Osteoblast (primary cell): ENCODE measurements around the gene DENND5A. TPM values are rescaled to one million over a fixed set of nuclear protein-coding genes. Genes with fewer than 3 reads are reported as not detected.
"Not testable (repeated sequence)": the region's sequence is repeated elsewhere in the genome, so short reads cannot be mapped to it uniquely, and the experiment has no call there.

Source experiments
- DNase-seq: peaks from one replicate; pipeline ENCODE4 v3.0.0; 2011; ENCODE audit warnings: low spot score, mixed read lengths; ENCODE audit not compliant: insufficient read length; ENCODE audit errors: missing footprints
- H2AFZ ChIP-seq: 2 replicates; pipeline ENCODE4 v1.6.0; 2011; ENCODE audit warnings: mild to moderate bottlenecking, low read length
- H3K27ac ChIP-seq: 2 replicates; pipeline ENCODE4 v1.5.1; 2011; ENCODE audit warnings: mild to moderate bottlenecking, low read depth, low read length, moderate library complexity
- H3K27me3 ChIP-seq: 2 replicates; pipeline ENCODE4 v1.6.0; 2012; ENCODE audit warnings: mild to moderate bottlenecking, control low read depth, inconsistent platforms, low read length, moderate library complexity; ENCODE audit not compliant: insufficient read depth
- H3K36me3 ChIP-seq: 2 replicates; pipeline ENCODE4 v1.5.1; 2011; ENCODE audit warnings: mild to moderate bottlenecking, low read length, control low read depth, moderate library complexity; ENCODE audit not compliant: insufficient read depth
- H3K4me1 ChIP-seq: 2 replicates; pipeline ENCODE4 v1.5.1; 2011; ENCODE audit warnings: mild to moderate bottlenecking, low read length, control low read depth, moderate library complexity; ENCODE audit not compliant: insufficient read depth
- H3K4me2 ChIP-seq: 2 replicates; pipeline ENCODE4 v1.6.0; 2011; ENCODE audit warnings: mild to moderate bottlenecking, low read length; ENCODE audit not compliant: insufficient read depth
- H3K4me3 ChIP-seq: fragments of 200-600 bp; sonication (generic); 3 replicates; pipeline ENCODE4 v1.5.1; 2012; ENCODE audit warnings: mild to moderate bottlenecking, low read length, inconsistent platforms; ENCODE audit not compliant: insufficient read depth
- H3K79me2 ChIP-seq: 2 replicates; pipeline ENCODE4 v1.6.0; 2012; ENCODE audit warnings: mild to moderate bottlenecking, low read length, control low read depth, inconsistent platforms; ENCODE audit not compliant: insufficient read depth
- H3K9me3 ChIP-seq: 2 replicates; pipeline ENCODE4 v1.5.1; 2011; ENCODE audit warnings: low read depth, low read length, control low read depth
- H4K20me1 ChIP-seq: 2 replicates; pipeline ENCODE4 v1.6.0; 2012; ENCODE audit warnings: mild to moderate bottlenecking, low read length, control low read depth; ENCODE audit not compliant: insufficient read depth
- total RNA-seq: library from RNA; depleted of rRNA; stranded (reverse); fragments of >200 nt; gene quantifications from 2 replicates; pipeline ENCODE4 v1.2.3, GENCODE V29; 2012
- TF ChIP-seq, protein P1 (sequence below): IDR thresholded peaks from 2 replicates; pipeline ENCODE4 v1.5.1; 2011; ENCODE audit warnings: mild to moderate bottlenecking, low read depth, low read length, moderate library complexity; ENCODE audit errors: extremely low read depth

Gene DENND5A
- total RNA-seq, 1 donor, result 183 TPM

DNA sequence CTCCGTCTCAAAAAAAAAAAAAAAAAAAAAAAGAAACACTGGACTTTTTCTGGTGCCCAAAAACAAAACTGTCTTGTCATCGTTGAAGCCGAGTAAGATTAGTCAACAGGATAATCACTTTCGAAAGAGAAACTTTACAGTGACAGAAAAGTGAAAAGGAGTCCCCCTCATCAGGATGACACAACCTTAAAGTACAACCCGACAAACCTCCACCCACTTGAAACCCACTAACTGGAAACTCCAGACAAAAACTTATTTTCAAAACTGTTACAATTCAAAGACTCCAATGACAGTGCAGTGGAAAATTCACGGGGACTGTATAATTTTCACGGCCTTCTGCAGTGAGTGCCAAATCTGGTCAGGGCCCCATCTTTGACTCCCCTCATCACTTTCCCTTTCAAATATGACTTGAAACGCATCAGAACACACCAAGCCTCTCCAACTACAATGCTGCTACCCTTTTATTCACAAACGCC, 1.3 kb downstream of the DENND5A start:
- H3K27me3 ChIP-seq, result no peaks in the 10 kb centered on the region
- H4K20me1 ChIP-seq, result peaks cover 26% of the 10 kb centered on the region
- peaks cover 55% of the 10 kb centered on the region for H3K79me2 ChIP-seq
- H3K4me1 ChIP-seq, result peaks cover 16% of the 10 kb centered on the region
- H3K27ac ChIP-seq, result peak overlapping the region; percentile 90
- H3K9me3 ChIP-seq, result no peaks in the 10 kb centered on the region
- H3K36me3 ChIP-seq, result no peaks in the 10 kb centered on the region
- H3K4me3 ChIP-seq, result peak overlapping the region; percentile 93
- peak; percentile 84 for DNase-seq
- peak overlapping the region; percentile 91 for H3K4me2 ChIP-seq
- peak overlapping the region; percentile 75 for H2AFZ ChIP-seq
- TF ChIP-seq, protein P1, sequence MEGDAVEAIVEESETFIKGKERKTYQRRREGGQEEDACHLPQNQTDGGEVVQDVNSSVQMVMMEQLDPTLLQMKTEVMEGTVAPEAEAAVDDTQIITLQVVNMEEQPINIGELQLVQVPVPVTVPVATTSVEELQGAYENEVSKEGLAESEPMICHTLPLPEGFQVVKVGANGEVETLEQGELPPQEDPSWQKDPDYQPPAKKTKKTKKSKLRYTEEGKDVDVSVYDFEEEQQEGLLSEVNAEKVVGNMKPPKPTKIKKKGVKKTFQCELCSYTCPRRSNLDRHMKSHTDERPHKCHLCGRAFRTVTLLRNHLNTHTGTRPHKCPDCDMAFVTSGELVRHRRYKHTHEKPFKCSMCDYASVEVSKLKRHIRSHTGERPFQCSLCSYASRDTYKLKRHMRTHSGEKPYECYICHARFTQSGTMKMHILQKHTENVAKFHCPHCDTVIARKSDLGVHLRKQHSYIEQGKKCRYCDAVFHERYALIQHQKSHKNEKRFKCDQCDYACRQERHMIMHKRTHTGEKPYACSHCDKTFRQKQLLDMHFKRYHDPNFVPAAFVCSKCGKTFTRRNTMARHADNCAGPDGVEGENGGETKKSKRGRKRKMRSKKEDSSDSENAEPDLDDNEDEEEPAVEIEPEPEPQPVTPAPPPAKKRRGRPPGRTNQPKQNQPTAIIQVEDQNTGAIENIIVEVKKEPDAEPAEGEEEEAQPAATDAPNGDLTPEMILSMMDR, result no peak

DNA sequence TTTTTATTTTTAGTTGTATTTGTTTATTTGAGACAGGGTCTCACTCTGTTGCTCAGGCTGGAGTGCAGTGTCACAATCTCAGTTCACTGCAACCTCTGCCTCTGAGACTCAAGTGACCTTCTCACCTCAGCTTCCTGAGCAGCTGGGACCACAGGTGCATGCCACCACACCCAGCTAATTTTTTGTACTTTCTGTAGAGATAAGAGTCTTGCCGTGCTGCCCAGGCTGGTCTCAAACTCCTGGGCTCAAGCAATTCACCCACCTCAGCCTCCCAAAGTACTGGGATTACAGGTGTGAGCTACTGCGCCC, 4.4 kb downstream of the DENND5A start:
- H3K4me2 ChIP-seq, H3K36me3 ChIP-seq, H3K4me3 ChIP-seq, H3K27me3 ChIP-seq, H3K27ac ChIP-seq, H2AFZ ChIP-seq, H3K9me3 ChIP-seq, DNase-seq: not testable (repeated sequence)
- peaks cover 85% of the 10 kb centered on the region for H3K79me2 ChIP-seq
- peaks cover 15% of the 10 kb centered on the region for H3K4me1 ChIP-seq
- peaks cover 32% of the 10 kb centered on the region for H4K20me1 ChIP-seq

DNA sequence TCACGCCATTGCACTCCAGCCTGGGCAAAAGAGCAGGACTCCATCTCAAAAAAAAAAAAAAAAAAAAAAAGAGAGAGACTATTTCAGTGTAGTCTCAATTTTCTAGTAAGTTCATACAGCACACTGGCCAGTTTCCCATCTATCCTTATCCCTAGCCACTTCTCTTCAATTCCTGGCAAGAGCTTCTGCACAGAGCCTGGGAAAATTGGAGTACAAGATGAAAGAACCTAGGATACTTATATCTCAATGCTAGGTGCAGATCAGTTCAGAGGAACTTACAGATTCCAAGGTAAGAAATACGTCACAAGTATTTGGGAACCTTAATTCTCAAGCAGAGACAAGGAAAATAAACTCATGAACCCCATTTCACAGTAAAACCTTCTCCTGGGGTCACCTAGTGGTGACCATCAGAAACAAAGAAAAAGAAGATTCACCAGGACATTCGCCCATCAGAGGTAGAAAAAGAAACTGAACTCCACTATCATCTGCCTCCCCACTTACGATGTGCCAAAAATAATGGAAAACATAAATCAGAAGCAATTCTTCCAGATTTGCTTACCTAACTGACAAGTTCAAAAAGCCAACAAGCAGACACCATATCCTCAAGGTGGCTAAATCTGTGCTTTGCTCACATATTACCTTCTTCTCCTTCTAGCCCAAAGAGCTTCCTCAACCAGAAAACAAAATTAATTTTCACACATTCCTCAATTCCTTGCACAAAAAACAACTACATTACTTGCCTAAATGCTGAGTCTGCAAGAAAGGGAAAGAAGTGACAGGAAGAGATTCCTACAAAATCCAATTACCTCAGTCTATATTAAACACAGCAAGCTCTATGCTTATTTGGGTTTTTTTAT, 4.9 kb downstream of the DENND5A start:
- DNase-seq, result peak; percentile 64
- no peak overlapping the region for H3K27ac ChIP-seq
- H3K79me2 ChIP-seq, result peaks cover 91% of the 10 kb centered on the region
- H3K36me3 ChIP-seq, result peaks cover 2% of the 10 kb centered on the region
- H3K9me3 ChIP-seq, result no peaks in the 10 kb centered on the region
- H3K4me2 ChIP-seq, result peak overlapping the region; percentile 26
- peaks cover 33% of the 10 kb centered on the region for H4K20me1 ChIP-seq
- H2AFZ ChIP-seq, result no peak overlapping the region
- peaks cover 11% of the 10 kb centered on the region for H3K4me1 ChIP-seq
- H3K4me3 ChIP-seq, result no peak overlapping the region
- TF ChIP-seq, protein P1, result peak; percentile 39
- no peaks in the 10 kb centered on the region for H3K27me3 ChIP-seq

DNA sequence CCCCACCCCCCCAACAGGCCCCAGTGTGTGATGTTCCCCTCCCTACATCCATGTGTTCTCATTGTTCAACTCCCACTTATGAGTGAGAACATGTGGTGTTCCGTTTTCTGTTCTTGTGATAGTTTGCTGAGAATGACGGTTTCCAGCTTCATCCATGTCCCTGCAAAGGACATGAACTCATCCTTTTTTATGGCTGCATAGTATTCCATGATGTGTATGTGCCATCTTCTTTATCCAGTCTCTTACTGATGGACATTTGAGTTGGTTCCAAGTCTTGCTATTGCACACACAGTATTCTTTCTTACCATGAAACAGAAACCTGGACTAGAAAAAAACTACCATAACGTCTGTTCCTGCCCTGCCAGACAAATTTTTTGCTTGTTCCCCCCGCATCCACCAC, 6.9 kb downstream of the DENND5A start:
- not testable (repeated sequence) for H3K4me3 ChIP-seq, H3K9me3 ChIP-seq, H2AFZ ChIP-seq, H3K27me3 ChIP-seq, H3K27ac ChIP-seq, DNase-seq, H3K36me3 ChIP-seq, H3K4me2 ChIP-seq
- H4K20me1 ChIP-seq, result peaks cover 33% of the 10 kb centered on the region
- H3K4me1 ChIP-seq, result peaks cover 11% of the 10 kb centered on the region
- H3K79me2 ChIP-seq, result peaks cover 98% of the 10 kb centered on the region

DNA sequence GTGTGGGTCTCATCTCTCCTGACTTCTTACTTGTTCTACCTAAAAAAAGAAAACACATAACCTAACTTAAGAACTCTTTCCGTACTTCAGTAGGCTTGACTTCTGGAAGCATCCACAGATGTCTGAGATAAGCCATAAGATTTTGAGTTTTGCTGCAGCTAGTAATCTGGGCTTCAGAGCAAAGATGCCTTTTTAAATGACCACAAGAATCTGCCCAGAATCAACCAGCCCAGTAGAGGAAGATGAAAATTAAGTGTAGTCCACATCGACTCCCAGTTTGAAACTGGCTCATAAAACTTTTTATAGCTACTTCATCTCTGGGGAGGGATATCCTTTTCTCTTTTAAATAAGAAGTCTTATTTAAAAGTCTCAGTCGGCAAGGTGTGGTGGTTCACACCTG, 10.7 kb downstream of the DENND5A start:
- DNase-seq, result no peak
- H3K9me3 ChIP-seq, result no peaks in the 10 kb centered on the region

More for the DNA sequence above, 10.7 kb downstream of the DENND5A start:
- Histone ChIP-seq H3K4me2 (no peak overlapping the region), H3K27ac (no peak overlapping the region), H3K79me2 (peaks cover 97% of the 10 kb centered on the region), H3K4me1 (peaks cover 9% of the 10 kb centered on the region), H4K20me1 (peaks cover 17% of the 10 kb centered on the region), H3K27me3 (no peaks in the 10 kb centered on the region), H3K4me3 (no peak overlapping the region), H2AFZ (no peak overlapping the region), H3K36me3 (peaks cover 5% of the 10 kb centered on the region)
- TF ChIP-seq, protein P1, result no peak
